RWPE2 (cell line): Measurements from ENCODE around the gene FILIP1.

Source experiments
- ATAC-seq: fragments of 200-7000 bp; cut with Tn5 transposase; 3 replicates; pipeline ENCODE4 v1.9.1; 2021; ENCODE audit warnings: low read depth
- DNase-seq: peaks from one replicate; pipeline ENCODE4 v3.0.0-alpha.2; 2020; ENCODE audit warnings: low spot score
- H3K27ac ChIP-seq: fragments of 450-650 bp; 2 replicates; pipeline ENCODE4 v1.5.1; 2017; ENCODE audit warnings: mild to moderate bottlenecking; ENCODE audit not compliant: poor library complexity, severe bottlenecking
- H3K27me3 ChIP-seq: fragments of 250-450 bp; sonication (Bioruptor Pico); 2 replicates; pipeline ENCODE4 v1.5.1; 2021; ENCODE audit warnings: mild to moderate bottlenecking, moderate library complexity; ENCODE audit not compliant: insufficient read depth, poor library complexity, severe bottlenecking
- H3K36me3 ChIP-seq: fragments of 250-450 bp; sonication (Bioruptor Pico); 2 replicates; pipeline ENCODE4 v1.5.1; 2020; ENCODE audit warnings: low read depth, mild to moderate bottlenecking, moderate library complexity
- H3K4me1 ChIP-seq: fragments of 250-450 bp; sonication (Bioruptor Pico); 2 replicates; pipeline ENCODE4 v1.5.1; 2021; ENCODE audit warnings: mild to moderate bottlenecking, moderate library complexity; ENCODE audit not compliant: insufficient read depth, poor library complexity, severe bottlenecking
- H3K4me3 ChIP-seq: fragments of 250-450 bp; sonication (Bioruptor Pico); 2 replicates; pipeline ENCODE4 v1.5.1; 2021; ENCODE audit warnings: mild to moderate bottlenecking, moderate library complexity; ENCODE audit not compliant: severe bottlenecking
- H3K9me3 ChIP-seq: fragments of 250-450 bp; sonication (Bioruptor Pico); 2 replicates; pipeline ENCODE4 v1.5.1; 2021; ENCODE audit warnings: mild to moderate bottlenecking, moderate library complexity; ENCODE audit not compliant: severe bottlenecking
- CTCF ChIP-seq: fragments of 450-650 bp; IDR thresholded peaks from one replicate; pipeline ENCODE4 v1.5.1; 2017; ENCODE audit warnings: mild to moderate bottlenecking, moderate library complexity; ENCODE audit not compliant: poor library complexity, severe bottlenecking

The FILIP1 gene

GRCh38 chr6:75480425-75480824, 13.2 kb downstream of the FILIP1 start:
- no peak for TF ChIP-seq CTCF
- no peak overlapping the region for H3K4me3 ChIP-seq
- H3K9me3 ChIP-seq: no peaks in the 10 kb centered on the region
- no peaks in the 10 kb centered on the region for H3K4me1 ChIP-seq
- no peaks in the 10 kb centered on the region for H3K27me3 ChIP-seq
- ATAC-seq (no peak), DNase-seq (no peak)
- H3K27ac ChIP-seq: no peak overlapping the region
- H3K36me3 ChIP-seq: no peaks in the 10 kb centered on the region

GRCh38 chr6:75479712-75480111, 13.9 kb downstream of the FILIP1 start:
- no peaks in the 10 kb centered on the region for H3K36me3 ChIP-seq
- no peak overlapping the region for H3K4me3 ChIP-seq
- ATAC-seq (no peak), DNase-seq (no peak)
- no peak overlapping the region for H3K27ac ChIP-seq
- no peaks in the 10 kb centered on the region for H3K9me3 ChIP-seq
- no peaks in the 10 kb centered on the region for H3K27me3 ChIP-seq
- TF ChIP-seq CTCF: no peak
- H3K4me1 ChIP-seq: no peaks in the 10 kb centered on the region

- no peak overlapping the region for H3K4me3 ChIP-seq
- no peak for TF ChIP-seq CTCF
- no peaks in the 10 kb centered on the region for H3K9me3 ChIP-seq
- DNase-seq: no peak
- ATAC-seq: no peak
- no peaks in the 10 kb centered on the region for H3K36me3 ChIP-seq
- H3K27me3 ChIP-seq: no peaks in the 10 kb centered on the region
- H3K4me1 ChIP-seq: no peaks in the 10 kb centered on the region
- H3K27ac ChIP-seq: no peak overlapping the region
Observed at GRCh38 chr6:75478929-75479328, 14.7 kb downstream of the FILIP1 start.

- no peak for TF ChIP-seq CTCF
- no peak for DNase-seq
- no peaks in the 10 kb centered on the region for H3K27me3 ChIP-seq
Observed at GRCh38 chr6:75472885-75473284, 20.7 kb downstream of the FILIP1 start.

GRCh38 chr6:75467966-75468365, 25.6 kb downstream of the FILIP1 start:
- Histone ChIP-seq H3K4me1 (no peaks in the 10 kb centered on the region), H3K27ac (no peak overlapping the region), H3K4me3 (no peak overlapping the region), H3K36me3 (no peaks in the 10 kb centered on the region), H3K9me3 (no peaks in the 10 kb centered on the region), H3K27me3 (no peaks in the 10 kb centered on the region)
- no peak for DNase-seq
- ATAC-seq: no peak
- TF ChIP-seq CTCF: no peak

More at GRCh38 chr6:75472885-75473284, 20.7 kb downstream of the FILIP1 start:
- no peaks in the 10 kb centered on the region for H3K4me1 ChIP-seq
- no peaks in the 10 kb centered on the region for H3K36me3 ChIP-seq
- no peak overlapping the region for H3K27ac ChIP-seq
- no peak for ATAC-seq
- no peaks in the 10 kb centered on the region for H3K9me3 ChIP-seq
- H3K4me3 ChIP-seq: no peak overlapping the region
